ENCODE results near the gene PALLD. TPM values are rescaled to one million over a fixed set of nuclear protein-coding genes. Genes with fewer than 3 reads are reported as not detected.

PALLD gene
- total and polyA plus RNA-seq, 2 of the 8 experiments (the other 6 are each of a cell fraction or from before 2014, with no cell fraction given), result 10.5 to 25.0 TPM

GRCh38 chr4:168908093-168908492 is 411.2 kb downstream of the PALLD start (continued):
- TF ChIP-seq ATF2 (IDR thresholded peaks at IDR 0.05; ENCODE audit: low read length) (no peak), GTF2F1 (IDR thresholded peaks at IDR 0.05; ENCODE audit: borderline replicate concordance, low read depth, low read length) (no peak), RFX5 (IDR thresholded peaks at IDR 0.05; ENCODE audit: borderline replicate concordance, low read depth, low read length) (no peak)
- TF ChIP-seq, protein P1, sequence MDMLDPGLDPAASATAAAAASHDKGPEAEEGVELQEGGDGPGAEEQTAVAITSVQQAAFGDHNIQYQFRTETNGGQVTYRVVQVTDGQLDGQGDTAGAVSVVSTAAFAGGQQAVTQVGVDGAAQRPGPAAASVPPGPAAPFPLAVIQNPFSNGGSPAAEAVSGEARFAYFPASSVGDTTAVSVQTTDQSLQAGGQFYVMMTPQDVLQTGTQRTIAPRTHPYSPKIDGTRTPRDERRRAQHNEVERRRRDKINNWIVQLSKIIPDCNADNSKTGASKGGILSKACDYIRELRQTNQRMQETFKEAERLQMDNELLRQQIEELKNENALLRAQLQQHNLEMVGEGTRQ (IDR thresholded peaks at IDR 0.05; ENCODE audit: low read length), result no peak

Measured in H1 (cell line).